Umbilical cord (tissue), 2 donors: ENCODE measurements around the gene PBX3. TPM values are rescaled to one million over a fixed set of nuclear protein-coding genes. Genes with fewer than 3 reads are reported as not detected.
"Not testable (repeated sequence)": the region's sequence is repeated elsewhere in the genome, so short reads cannot be mapped to it uniquely, and the experiment has no call there.

Experiments used
- DNase-seq: peaks from one replicate; pipeline ENCODE4 v3.0.0-alpha.2; 2015; ENCODE audit warnings: low spot score
- total RNA-seq: library from RNA; depleted of rRNA; stranded (reverse); fragments of >200 nt; gene quantifications from one replicate; pipeline ENCODE4 v1.2.3, GENCODE V29; 2014; ENCODE audit warnings: low replicate concordance; ENCODE audit not compliant: insufficient read depth

PBX3 gene
- total RNA-seq, 1 donor from 2014 or later: 64.0 TPM

DNA sequence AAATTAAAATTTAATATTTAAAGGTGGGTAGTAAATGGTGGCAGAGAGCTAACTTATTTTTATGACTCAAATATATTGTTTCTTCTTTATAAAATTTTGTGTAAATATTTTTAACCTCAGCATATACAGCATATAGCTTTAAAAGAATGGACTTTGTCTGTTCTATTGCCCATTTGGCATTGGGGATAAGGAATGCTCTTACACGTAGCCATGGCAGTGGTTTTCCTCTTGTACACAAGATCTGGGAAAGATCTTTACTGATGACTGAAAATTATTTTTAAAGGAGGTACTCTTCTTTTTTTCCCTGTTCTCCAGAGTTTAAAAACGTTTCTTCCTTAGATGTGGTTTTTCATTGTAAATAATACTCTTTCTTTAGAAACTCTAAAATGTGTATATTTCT, 75.0 kb downstream of the PBX3 start:
- DNase-seq: no peak

DNA sequence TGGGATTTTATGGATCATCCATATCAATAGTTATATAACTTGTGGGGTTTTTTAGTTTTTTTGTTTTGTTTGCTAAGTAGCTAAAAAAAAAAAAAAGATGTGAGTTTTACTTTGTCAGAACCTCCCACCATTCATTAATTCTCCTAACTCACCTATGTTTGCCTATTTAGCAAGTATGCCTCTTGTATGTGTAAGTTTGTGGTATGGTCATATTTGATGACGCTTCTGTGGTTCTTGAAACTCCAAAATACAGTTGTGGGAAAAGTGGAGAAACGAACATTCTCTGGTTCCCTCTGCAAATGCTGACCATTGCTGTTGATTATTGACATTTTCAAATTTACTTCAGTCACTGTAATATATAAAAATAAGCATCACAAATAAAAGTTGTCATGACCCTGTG, 75.7 kb downstream of the PBX3 start:
- DNase-seq: no peak

DNA sequence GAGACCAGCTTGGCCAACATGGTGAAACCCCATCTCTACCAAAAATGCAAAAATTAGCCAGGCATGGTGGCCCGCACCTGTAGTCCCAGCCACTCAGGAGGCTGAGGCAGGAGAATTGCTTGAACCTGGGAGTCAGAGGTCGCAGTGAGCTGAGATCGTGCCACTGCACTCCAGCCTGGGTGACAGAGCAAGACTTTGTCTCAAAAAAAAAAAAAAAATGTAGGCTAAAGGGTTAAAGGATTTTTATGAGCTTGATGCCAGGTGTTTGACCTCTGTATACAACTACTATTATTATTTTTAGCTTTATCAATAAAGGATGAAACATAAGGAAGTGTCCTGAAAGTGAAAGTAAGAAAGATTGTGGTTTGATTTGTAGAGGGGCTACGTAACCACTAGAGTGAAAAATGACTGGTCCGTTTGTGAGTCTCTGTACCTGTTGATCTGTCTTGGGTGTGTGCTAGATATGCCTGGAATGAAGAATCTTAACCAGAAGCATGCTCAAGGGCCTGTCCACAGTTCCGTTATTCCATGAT, 76.8 kb downstream of the PBX3 start:
- DNase-seq: not testable (repeated sequence)

DNA sequence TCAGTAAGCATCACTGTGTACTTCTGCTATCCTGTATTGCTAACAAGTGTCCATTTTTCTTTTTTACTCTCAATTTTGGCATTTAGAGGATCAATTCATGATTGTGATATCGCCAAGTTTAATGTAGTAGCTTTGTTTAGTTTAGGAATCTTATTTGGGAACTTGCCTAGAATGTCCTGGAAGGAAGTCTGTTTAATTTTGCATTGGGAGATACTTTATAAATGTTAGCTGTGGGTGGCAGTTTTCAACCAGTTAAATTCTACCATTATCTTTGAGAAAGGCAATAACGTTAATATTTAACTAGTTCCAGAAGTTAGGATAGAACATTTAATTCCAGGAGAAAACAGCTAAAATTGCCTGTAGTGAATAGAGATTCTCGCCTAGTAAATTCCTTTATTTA, 78.6 kb downstream of the PBX3 start:
- no peak for DNase-seq

DNA sequence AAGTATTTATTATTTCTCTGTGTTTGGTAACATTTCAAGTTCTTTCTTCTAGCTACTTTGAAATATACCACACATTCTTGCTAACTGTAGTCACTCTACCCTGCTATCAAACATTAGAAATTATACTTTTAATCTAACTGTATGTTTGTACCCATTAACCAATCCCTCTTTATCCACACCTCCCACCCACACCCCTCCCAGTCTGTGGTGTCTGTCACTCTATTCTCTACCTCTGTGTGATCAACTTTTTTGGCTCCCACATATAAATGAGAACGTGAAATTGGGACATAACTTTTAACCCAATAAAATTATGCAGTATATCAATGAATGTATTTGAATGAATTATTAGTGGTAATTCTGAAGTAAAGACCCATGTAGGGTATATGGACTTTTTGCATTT, 79.7 kb downstream of the PBX3 start:
- no peak for DNase-seq

DNA sequence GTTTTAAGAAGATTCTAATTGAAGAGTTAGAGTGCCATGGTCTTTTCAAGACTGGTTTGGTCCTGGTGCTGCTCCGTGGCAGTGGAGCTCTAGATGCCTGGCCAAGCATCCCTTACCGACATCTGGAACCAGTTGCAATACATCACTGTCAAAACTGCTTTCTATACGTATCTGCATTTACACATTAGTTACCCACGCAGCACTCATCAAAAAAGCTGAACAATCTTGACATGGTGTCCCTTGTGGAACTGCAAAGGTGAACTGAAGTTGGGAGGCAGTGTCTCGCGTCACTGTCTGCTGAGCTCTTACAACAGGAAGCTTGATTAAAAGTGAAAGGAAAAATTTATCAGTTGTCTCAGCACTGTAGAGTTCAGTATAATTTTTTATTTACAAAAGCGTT, 82.6 kb downstream of the PBX3 start:
- DNase-seq: no peak

DNA sequence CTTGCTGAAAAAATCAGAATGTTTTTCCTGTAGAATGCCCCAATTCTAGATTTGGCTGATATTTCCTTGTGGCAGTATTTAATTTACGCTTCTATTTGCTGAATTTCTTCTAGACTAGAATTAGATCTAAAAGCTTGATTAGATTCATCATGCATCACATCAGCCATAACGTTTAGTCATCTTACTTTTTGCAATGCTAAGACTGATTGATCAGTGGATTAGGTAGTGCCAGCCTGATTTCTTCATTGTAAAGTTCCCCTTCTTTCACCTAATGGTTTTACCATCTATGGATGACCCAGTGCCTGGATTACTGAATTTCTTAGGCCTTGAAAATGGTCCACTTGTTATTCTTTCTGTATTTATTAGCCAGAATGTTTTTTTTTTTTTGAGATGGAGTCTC, 83.9 kb downstream of the PBX3 start:
- no peak for DNase-seq

DNA sequence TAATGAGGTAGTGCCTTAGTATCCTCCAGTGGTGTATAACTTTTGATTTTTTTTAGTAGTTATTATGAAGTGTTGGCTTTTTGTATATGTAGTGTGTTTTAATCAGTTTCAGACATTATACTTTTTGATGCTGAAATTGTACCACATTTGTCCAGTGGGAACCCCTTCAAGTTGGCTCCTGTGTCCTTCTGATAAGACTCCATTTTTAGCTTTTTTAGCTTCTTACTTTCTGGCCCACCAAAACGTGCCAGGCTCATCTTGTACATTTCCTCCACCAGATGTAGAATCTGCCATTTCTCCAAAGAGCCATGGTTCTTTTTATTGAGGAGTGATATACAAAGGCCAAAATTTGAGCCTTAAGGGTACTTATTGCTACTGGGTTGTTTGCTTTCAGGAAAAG, 84.4 kb downstream of the PBX3 start:
- no peak for DNase-seq

DNA sequence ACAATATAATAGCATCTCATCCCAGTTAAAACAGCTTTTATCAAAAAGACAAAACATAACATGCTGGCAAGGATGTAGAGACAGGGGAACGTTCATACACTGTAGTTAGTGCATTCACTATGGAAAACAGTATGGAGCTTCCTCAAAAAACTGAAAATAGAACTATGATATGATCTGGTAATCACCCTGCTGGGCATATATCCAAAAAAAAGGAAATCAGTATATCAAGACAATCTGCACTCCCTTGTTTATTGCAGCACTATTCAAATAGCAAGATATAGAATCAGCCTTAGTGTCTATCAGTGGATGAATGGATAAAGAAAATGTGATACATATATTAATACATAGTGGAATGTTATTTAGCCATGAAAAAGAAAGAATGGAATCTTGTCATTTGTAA, 88.5 kb downstream of the PBX3 start:
- DNase-seq: no peak

DNA sequence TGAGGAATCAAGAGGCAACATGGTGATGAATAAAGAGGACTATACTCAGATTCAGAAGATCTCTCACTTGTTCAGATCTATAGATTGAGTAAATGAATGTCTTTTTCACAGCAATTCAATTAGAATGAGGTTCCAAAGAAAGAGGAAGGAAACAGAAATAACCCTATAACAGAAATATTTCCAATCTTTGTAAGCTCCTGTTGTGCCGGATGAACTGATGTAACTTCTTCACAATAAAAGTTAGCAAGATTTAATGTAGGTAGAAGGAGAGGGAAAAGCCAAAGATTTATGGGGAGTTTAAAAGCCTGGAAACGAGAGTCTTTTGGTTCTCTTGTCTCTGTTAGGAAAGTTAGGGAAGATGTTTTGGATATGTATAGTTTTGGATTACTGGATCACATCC, 92.1 kb downstream of the PBX3 start:
- no peak for DNase-seq

DNA sequence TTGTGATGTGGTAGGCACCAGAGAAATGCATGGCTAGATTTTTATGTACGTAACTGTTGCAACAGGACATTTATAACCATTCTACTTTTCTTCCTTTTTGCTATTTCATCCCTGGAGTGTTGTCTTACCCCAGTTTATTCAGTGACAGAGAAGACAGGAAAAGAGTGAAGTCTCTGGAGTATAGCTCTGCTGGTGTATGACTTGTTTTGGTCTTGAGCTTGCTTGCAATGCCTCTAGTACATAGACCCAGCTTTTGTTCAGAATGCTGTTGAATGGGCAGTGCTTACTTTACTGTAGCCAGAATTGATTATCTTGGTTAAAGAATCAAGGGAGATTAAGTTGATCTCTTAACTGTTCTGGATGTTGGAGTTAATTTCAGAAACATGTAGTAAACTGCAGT, 94.3 kb downstream of the PBX3 start:
- DNase-seq: no peak

DNA sequence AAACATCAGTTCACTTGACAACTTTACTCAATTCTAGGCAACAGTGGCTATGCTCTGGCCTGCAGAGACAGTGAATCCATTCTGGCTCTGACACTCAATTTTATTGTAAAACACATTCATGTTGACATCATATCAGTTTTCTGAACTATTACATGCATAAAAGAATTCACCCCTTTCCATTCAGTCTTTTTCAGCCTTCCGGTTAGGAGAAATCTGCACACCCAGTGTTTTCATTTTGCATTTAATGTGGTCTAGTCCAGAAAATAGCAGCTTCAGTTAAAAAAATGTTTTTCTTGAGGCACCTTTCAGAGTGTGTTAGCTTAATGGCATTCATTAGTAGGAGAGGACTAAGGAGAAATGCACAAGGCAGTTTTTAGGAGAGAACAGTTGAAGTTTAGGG, 95.1 kb downstream of the PBX3 start:
- no peak for DNase-seq

DNA sequence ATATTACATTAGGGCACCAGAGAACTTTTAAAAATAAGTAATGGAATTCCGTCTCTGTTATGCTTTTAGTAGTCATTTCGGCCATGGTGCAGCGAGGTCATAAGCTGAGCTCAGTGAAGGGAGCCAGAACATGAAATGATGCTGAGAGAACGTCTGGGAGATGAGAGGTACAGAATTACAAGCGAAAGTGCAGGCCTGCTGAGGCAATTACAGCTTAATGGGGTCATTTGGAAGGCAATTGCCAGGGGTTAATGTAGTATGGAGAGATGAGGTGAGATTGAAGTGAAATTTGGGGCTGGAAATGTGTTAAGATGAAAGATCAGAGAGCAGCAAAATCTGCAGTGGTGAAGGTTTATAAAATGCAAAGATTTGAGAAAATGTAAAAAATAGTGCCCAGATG, 96.5 kb downstream of the PBX3 start:
- DNase-seq: peak; percentile 63

DNA sequence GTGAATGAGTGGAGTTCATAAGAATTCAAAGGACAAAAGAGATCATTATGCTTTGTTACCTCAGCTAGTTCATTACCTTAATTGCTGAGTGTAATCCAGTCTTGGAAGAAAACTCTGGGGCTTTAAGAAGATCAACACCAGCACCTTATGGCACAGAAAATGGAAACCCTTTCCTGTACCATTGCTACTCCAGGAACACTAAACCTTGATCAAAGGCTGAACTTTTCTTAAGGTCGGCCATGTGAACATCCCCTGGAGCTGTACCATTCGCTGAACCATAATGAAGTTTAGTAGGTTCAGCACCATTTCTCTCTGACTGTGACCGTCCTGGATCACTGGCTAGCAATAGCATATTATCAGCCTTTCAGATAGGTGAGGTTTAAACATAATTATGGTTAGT, 97.4 kb downstream of the PBX3 start:
- DNase-seq: no peak

DNA sequence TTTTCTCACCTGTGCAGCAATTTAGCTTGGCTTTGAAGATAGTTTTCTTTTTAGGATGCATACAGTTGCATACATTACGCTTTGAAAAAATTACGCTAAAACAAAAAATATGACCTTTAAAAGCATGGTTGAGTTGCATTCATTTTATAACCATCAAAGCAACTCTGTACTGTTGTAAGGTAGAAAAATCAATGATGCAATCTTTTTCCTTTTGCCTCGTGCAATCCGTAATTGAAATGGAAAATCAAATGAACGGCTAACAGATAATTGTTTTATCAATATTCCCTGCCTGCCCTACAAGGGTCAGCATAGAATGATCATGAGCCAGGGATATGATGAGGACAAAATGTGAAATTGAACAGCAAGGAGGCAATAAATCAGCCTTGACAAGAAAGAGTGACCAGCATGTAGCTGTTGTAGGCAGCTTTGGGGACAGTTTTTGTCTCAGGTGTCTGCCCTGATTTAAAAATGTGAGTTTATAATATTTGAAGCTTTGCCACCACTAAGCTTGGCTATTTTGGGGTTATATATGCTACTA, 98.2 kb downstream of the PBX3 start:
- no peak for DNase-seq

DNA sequence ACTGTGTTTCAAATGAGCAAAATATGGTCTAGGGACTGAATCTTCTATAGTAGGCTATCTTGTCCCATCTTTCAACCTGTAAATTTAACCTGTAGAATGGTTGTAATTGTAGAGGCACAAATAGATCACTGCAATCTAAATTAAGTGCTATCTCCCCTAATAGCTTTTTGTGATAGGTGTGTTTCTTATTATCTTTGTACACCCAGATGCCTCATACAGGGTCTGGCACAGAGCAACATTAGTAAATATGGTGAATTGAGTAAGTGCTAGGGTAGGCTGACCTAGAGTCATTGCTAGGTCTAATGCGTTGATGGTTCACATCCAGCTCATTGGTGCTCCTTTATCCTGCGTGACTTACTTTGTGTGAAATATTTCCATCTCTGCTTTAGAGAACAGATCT, 100.6 kb downstream of the PBX3 start:
- DNase-seq: no peak

DNA sequence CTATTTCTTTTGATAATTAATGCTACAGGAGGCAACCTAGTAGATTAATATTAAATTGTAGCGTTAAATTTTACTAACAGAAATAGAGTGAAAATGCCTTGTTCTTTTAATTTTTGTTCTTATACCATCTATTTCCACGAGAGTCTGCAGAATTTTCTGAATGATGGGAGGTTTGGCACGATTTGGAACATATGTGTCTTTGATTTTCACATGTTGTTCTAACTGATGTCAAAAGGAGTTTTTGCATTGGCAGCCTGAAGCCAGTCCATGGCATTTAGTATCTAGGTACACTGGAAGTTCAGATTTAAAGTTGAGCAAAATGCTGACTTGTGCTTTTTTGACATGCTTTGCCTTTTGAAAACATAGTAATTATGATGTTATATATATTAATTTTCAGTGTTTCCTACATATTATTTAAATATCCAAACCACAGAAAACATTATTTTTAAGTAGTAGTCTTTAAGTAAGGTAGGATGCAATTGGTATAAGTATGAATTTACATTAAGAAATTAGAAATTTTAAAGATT, 103.0 kb downstream of the PBX3 start:
- no peak for DNase-seq

DNA sequence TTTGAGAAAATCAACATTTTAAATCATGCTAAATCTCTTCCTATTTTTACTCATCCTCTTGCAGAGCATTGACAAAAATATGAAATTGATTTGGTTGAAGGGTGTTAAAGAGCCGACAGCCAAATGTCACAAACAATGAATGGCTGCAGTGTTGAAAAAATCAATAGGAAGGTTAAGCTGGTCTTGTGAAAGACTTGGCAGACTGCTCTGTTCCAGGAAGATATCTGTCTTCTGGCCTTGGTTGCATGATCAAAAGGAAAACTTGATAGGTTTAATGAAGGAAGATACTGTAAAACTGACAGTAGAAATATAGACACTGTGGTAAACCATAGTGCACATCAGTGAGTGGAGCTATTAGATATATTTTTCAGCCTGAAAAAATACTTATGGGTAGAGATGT, 103.6 kb downstream of the PBX3 start:
- DNase-seq: no peak

DNA sequence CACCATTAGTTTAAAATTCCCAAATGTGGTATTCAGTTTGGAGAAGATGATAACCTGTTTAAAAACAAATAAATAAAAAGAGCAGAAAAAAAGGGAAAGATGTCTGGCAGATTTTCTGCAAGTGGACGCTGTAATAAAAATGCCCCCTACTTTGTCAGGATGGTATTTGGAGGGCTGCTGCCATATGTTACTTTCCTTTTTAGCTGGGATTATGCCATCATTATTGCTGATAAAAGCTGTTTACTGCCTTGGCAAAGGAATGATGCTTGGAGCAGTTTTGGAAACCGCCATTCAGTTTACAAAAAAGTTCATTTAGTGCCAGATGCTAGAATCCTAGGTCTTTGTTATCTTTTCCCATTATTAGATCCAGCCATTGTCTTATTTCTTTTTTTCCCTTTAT, 104.8 kb downstream of the PBX3 start:
- DNase-seq: no peak

DNA sequence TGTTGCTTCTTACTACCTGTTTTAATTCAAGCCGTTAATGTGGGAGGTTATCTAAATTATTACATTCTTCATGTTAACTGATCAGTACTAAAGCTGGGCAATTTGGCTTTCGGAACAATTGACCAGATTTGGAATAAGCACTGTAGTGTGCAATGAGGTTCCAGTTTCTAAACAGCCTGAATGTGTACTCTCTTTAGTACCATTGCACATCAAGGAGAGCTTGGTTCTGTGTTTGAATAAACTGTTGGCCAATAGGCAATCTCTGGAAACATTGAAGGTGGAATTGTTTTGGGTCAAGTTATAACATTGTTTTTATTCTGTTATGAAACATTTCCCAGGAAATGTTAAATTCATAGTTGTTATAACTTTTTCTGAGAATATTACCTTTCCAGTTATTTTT, 105.2 kb downstream of the PBX3 start:
- DNase-seq: no peak

DNA sequence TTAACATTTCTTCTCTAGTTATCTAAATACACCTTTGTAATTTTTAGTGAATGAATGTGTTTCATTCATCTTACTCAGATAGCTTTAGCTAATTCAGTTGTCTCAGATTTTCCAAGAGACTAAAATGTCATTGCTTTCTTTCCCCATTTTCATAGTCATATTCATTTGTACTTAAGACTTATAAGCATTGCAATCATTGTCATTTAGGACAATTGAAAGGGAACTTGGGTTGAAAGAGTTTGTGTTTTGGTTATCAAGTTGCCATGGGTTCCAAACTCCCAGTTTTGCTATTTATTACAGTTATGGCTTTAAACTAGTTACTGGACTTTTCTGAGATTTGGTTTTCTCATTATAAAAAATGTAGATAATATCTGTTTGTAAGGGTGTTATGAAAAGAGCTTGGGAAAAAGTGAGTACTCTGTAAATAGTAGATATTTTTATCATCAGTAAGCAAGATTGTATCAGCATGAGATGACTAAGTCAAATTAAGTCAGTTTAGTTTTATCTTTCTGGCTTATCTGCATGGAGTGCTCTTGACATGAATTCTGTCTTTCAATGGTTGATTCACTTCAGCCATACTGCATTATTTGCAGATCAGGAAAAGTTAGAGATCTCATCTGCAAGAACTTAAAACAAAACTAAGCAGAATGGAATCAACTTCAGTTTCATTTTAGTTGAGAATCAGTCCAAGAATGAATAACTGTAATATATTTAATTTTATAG, 107.5 kb downstream of the PBX3 start:
- DNase-seq: peak; percentile 68

DNA sequence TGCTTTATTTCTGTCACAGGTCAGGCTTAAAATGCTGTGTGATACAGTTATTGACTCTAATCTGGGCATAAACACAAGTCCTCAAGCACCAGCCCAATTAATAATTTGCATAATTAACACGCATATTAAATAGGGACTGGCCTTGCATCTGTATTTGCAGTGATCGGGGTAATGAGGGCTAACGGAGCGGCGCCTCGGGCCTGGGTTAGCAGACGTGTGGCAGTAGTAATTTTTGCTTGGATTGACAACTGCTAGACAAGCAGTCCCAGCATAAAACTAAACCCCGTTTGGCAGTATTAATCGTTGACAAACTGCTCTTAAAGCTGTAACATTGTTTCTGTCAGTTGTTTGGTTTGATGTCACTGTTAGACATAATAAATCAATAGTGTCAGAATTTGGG, 109.2 kb downstream of the PBX3 start:
- DNase-seq: no peak

DNA sequence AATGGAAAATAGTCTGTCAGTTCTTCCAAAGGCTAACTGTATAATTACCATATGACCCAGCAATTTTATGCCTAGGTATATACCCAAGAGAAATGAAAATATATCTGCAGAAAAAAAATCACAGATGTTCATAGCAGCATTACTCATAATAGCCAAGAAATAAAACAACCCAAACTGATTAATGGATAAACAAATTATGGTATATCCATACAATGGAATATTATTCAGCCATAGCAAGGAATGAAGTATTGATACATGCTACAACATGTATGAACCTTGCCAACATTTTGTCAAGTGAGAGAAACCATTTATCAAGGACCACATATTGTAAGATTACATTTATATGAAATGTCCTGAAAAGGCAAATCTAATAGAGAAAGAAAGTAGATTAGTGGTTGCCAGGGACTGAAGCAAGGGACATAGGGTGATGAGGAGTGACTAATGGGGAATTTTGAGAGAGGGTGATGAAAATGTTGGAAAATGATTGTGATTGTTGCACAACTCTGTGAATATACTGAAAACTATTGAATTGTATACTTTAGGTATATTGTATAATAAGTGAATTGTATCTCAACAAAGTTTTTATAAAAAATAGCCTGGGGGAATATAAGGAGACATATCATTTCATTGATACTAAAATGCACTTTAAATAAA, 114.4 kb downstream of the PBX3 start:
- no peak for DNase-seq
